HepG2 (cell line): Measurements from ENCODE around the gene TRIM2. TPM values are rescaled to one million over a fixed set of nuclear protein-coding genes. Genes with fewer than 3 reads are reported as not detected.
A peak's percentile ranks its signal among the peaks of the same experiment; 100 is the strongest.

Source experiments
- CBFB ChIP-seq: sonication (generic); formaldehyde crosslinking; IDR thresholded peaks from 2 replicates; pipeline ENCODE4 v1.4.0; 2020; ENCODE audit warnings: missing genetic modification reagents
- POLR2G ChIP-seq: fragments of 200-400 bp; formaldehyde crosslinking; IDR thresholded peaks from 2 replicates; pipeline ENCODE4 v1.6.1; 2018; ENCODE audit warnings: mild to moderate bottlenecking, low read depth, low read length, moderate library complexity
- SKIL ChIP-seq: sonication (generic); formaldehyde crosslinking; IDR thresholded peaks from 2 replicates; pipeline ENCODE4 v1.8.0; 2022; ENCODE audit warnings: missing genetic modification reagents, mild to moderate bottlenecking, moderate library complexity, borderline replicate concordance
- SSRP1 ChIP-seq: IDR thresholded peaks from 2 replicates; pipeline ENCODE4 v1.6.1; 2016; ENCODE audit warnings: control low read depth
- TIGD3 ChIP-seq: sonication (generic); formaldehyde crosslinking; IDR thresholded peaks from 2 replicates; pipeline ENCODE4 v1.5.1; 2020; ENCODE audit warnings: mild to moderate bottlenecking, missing genetic modification reagents, borderline replicate concordance
- ZBTB1 ChIP-seq: sonication (generic); formaldehyde crosslinking; IDR thresholded peaks from 2 replicates; pipeline ENCODE4 v1.4.0; 2020; ENCODE audit warnings: missing genetic modification reagents, borderline replicate concordance
- ZBTB46 ChIP-seq: sonication (generic); formaldehyde crosslinking; IDR thresholded peaks from 2 replicates; pipeline ENCODE4 v1.4.0; 2020; ENCODE audit warnings: mild to moderate bottlenecking, missing genetic modification reagents, borderline replicate concordance
- ZBTB7B ChIP-seq: sonication (generic); formaldehyde crosslinking; IDR thresholded peaks from 2 replicates; pipeline ENCODE4 v1.4.0; 2020; ENCODE audit warnings: missing genetic modification reagents
- ZC3H13 ChIP-seq: sonication (generic); formaldehyde crosslinking; IDR thresholded peaks from 2 replicates; pipeline ENCODE4 v1.8.1; 2023; ENCODE audit warnings: mild to moderate bottlenecking, missing genetic modification reagents, moderate library complexity
- ZIK1 ChIP-seq: sonication (generic); formaldehyde crosslinking; IDR thresholded peaks from 2 replicates; pipeline ENCODE4 v1.5.0; 2020; ENCODE audit warnings: mild to moderate bottlenecking, low read depth, missing genetic modification reagents, borderline replicate concordance
- ZMYM4 ChIP-seq: sonication (generic); formaldehyde crosslinking; IDR thresholded peaks from 2 replicates; pipeline ENCODE4 v1.8.1; 2023; ENCODE audit warnings: mild to moderate bottlenecking, missing genetic modification reagents
- ZNF101 ChIP-seq: sonication (generic); formaldehyde crosslinking; IDR thresholded peaks from 2 replicates; pipeline ENCODE4 v1.4.0; 2020; ENCODE audit warnings: mild to moderate bottlenecking, low read depth, missing genetic modification reagents, borderline replicate concordance
- ZNF256 ChIP-seq: sonication (generic); formaldehyde crosslinking; conservative IDR thresholded peaks from 2 replicates; pipeline ENCODE4 v1.4.0; 2020; ENCODE audit warnings: missing genetic modification reagents
- ZNF766 ChIP-seq: sonication (generic); formaldehyde crosslinking; IDR thresholded peaks from 2 replicates; pipeline ENCODE4 v1.5.0; 2020; ENCODE audit warnings: missing genetic modification reagents, borderline replicate concordance
- ZNF784 ChIP-seq: sonication (generic); formaldehyde crosslinking; IDR thresholded peaks from 2 replicates; pipeline ENCODE4 v1.5.1; 2020; ENCODE audit warnings: missing genetic modification reagents, mild to moderate bottlenecking, borderline replicate concordance
- ZNF816 ChIP-seq: sonication (generic); formaldehyde crosslinking; IDR thresholded peaks from 2 replicates; pipeline ENCODE4 v1.8.0; 2022; ENCODE audit warnings: missing genetic modification reagents, mild to moderate bottlenecking, borderline replicate concordance
- polyA plus RNA-seq, 8 experiments: library from polyadenylated mRNA; depleted of rRNA in 3 of 8; stranded (reverse) in 7 of 8; unstranded in 1 of 8; fragments of >200 nt; fragmentation: Illumina TruSeq in 4 of 8; extraction: Trizol in 4 of 8; gene quantifications; 2 replicates each; pipeline versions ENCODE4 v1.2.1 to v1.2.3, GENCODE V29; 2011 to 2016; ENCODE audit warnings: low read depth in 4 of 8, missing spikeins in 1 of 8, mixed read lengths in 1 of 8; ENCODE audit not compliant: insufficient read depth in 1 of 8
- total RNA-seq, 5 experiments: library from RNA; depleted of rRNA; stranded (reverse); fragments of >200 nt; fragmentation: Illumina TruSeq; extraction: Trizol; gene quantifications; 2 replicates each; pipeline ENCODE4 v1.2.3, GENCODE V29; 2016; ENCODE audit warnings: low read depth in 1 of 5
- TF ChIP-seq, protein P1 (sequence below): sonication (generic); formaldehyde crosslinking; IDR thresholded peaks from 2 replicates; pipeline ENCODE4 v1.8.1; 2023; ENCODE audit warnings: missing genetic modification reagents, mild to moderate bottlenecking, borderline replicate concordance
- TF ChIP-seq, protein P2 (sequence below): sonication (generic); formaldehyde crosslinking; IDR thresholded peaks from 2 replicates; pipeline ENCODE4 v1.5.1; 2020; ENCODE audit warnings: mild to moderate bottlenecking, missing genetic modification reagents, moderate library complexity

The TRIM2 gene
- total and polyA plus RNA-seq, 2 of the 13 experiments (the other 11 are each of a cell fraction or from before 2014, with no cell fraction given), result 2.1 to 4.2 TPM

DNA sequence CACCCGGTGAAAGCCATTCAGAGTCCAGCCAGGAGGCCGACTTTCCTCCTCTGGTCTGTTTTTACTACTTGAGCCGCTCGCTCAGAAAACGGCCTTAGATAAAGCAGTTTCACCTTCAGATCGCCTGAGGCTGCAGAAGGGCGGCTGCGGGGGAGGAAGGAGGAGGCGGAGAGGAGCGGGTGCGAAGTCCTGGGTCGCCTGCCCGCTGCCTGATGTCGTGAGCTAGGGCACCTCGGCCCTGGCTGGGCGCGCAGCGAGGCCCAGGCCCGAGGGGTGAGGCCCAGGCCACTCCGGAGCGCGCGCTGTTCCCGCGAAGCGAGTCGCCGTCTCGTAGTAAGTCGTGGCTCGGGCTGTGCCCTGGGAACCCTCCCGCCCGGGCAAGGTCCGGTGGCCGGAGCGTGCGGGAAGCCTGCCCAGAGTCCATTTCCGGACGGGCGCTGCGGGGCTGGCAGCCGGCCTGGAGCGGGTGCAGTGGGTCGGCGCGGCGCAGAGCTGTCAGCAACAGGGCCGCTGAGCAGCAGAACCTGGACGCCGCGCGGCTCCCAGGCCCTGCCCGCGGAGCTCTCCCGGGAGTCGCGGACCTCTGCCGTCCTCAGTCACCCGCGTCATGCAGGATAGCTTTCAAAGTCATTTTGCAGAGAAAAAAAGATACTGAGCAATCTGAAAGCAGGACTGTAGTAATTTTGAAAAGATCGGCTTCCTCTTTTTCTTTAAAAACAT lies 18.6 kb downstream of the TRIM2 start (continued):
- TF ChIP-seq SKIL (no peak), ZMYM4 (CRISPR knock-in tag) (peak; percentile 76), ZBTB1 (CRISPR knock-in tag) (peak; percentile 98), SSRP1 (no peak), ZNF256 (CRISPR knock-in tag) (0 out of 2 replicates have a peak, but pooled peaks have one; percentile 57), POLR2G (peak; percentile 39; the same call in 1 of the 2 replicates), ZBTB46 (CRISPR knock-in tag) (0 out of 2 replicates have a peak, but pooled peaks have one; percentile 39), ZBTB7B (0 out of 2 replicates have a peak, but pooled peaks have one; percentile 45), ZNF101 (peak; percentile 61; the same call in 1 of the 2 replicates), CBFB (CRISPR knock-in tag) (0 out of 2 replicates have a peak, but pooled peaks have one; percentile 31), ZNF766 (peak; percentile 47; the same call in 1 of the 2 replicates), TIGD3 (CRISPR knock-in tag) (peak; percentile 60; the same call in 1 of the 2 replicates), ZC3H13 (CRISPR knock-in tag) (0 out of 2 replicates have a peak, but pooled peaks have one; percentile 75), ZIK1 (CRISPR knock-in tag) (no peak; the same call in 1 of the 2 replicates), ZNF784 (CRISPR knock-in tag) (no peak; the same call in 1 of the 2 replicates), ZNF816 (CRISPR knock-in tag) (peak; percentile 62; the same call in 1 of the 2 replicates)
- TF ChIP-seq, protein P1, sequence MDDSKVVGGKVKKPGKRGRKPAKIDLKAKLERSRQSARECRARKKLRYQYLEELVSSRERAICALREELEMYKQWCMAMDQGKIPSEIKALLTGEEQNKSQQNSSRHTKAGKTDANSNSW (CRISPR knock-in tag), result no peak
- TF ChIP-seq, protein P2, sequence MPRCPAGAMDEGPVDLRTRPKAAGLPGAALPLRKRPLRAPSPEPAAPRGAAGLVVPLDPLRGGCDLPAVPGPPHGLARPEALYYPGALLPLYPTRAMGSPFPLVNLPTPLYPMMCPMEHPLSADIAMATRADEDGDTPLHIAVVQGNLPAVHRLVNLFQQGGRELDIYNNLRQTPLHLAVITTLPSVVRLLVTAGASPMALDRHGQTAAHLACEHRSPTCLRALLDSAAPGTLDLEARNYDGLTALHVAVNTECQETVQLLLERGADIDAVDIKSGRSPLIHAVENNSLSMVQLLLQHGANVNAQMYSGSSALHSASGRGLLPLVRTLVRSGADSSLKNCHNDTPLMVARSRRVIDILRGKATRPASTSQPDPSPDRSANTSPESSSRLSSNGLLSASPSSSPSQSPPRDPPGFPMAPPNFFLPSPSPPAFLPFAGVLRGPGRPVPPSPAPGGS (CRISPR knock-in tag), result peak; percentile 82; the same call in 1 of the 2 replicates
